Glutamatergic neuron (in vitro differentiated cells): ENCODE measurements around the gene TGM1. TPM values are rescaled to one million over a fixed set of nuclear protein-coding genes. Genes with fewer than 3 reads are reported as not detected.

ENCODE experiments used
- DNase-seq: peaks from one replicate; pipeline ENCODE4 v3.0.0; 2022
- H3K27ac Mint-ChIP-seq: one replicate; pipeline ENCODE4 v1.8.0; 2020; ENCODE audit warnings: mild to moderate bottlenecking, mixed read lengths, inconsistent platforms; ENCODE audit not compliant: unreplicated experiment
- H3K27me3 Mint-ChIP-seq: one replicate; pipeline ENCODE4 v1.8.0; 2020; ENCODE audit warnings: mild to moderate bottlenecking, moderate library complexity, mixed read lengths, inconsistent platforms; ENCODE audit not compliant: unreplicated experiment
- H3K36me3 Mint-ChIP-seq: one replicate; pipeline ENCODE4 v1.8.0; 2020; ENCODE audit warnings: mild to moderate bottlenecking, mixed read lengths, inconsistent platforms; ENCODE audit not compliant: unreplicated experiment
- H3K4me1 Mint-ChIP-seq: one replicate; pipeline ENCODE4 v1.8.0; 2020; ENCODE audit warnings: mild to moderate bottlenecking, low read depth, mixed read lengths, inconsistent platforms; ENCODE audit not compliant: unreplicated experiment
- H3K4me3 Mint-ChIP-seq: one replicate; pipeline ENCODE4 v1.8.0; 2020; ENCODE audit warnings: mild to moderate bottlenecking, mixed read lengths, inconsistent platforms; ENCODE audit not compliant: unreplicated experiment
- H3K9me3 Mint-ChIP-seq: one replicate; pipeline ENCODE4 v1.8.0; 2020; ENCODE audit warnings: mild to moderate bottlenecking, moderate library complexity, mixed read lengths, inconsistent platforms; ENCODE audit not compliant: unreplicated experiment
- total RNA-seq: library from RNA; stranded (reverse); fragmentation: NEBNext Ultra II Directional; extraction: Animal tissue kit (Norgen Biotek cat#: 25700); gene quantifications from one replicate; pipeline ENCODE4 v1.2.1, GENCODE V29; 2021; ENCODE audit not compliant: unreplicated experiment
- TF ChIP-seq, protein P1 (sequence below): fragments of 200-600 bp; sonication (generic); IDR thresholded peaks from one replicate; pipeline ENCODE4 v1.5.0; 2021; ENCODE audit not compliant: partially characterized antibody, unreplicated experiment

Gene TGM1
- total RNA-seq, 1 donor from 2014 or later, result 4.2 TPM

DNA sequence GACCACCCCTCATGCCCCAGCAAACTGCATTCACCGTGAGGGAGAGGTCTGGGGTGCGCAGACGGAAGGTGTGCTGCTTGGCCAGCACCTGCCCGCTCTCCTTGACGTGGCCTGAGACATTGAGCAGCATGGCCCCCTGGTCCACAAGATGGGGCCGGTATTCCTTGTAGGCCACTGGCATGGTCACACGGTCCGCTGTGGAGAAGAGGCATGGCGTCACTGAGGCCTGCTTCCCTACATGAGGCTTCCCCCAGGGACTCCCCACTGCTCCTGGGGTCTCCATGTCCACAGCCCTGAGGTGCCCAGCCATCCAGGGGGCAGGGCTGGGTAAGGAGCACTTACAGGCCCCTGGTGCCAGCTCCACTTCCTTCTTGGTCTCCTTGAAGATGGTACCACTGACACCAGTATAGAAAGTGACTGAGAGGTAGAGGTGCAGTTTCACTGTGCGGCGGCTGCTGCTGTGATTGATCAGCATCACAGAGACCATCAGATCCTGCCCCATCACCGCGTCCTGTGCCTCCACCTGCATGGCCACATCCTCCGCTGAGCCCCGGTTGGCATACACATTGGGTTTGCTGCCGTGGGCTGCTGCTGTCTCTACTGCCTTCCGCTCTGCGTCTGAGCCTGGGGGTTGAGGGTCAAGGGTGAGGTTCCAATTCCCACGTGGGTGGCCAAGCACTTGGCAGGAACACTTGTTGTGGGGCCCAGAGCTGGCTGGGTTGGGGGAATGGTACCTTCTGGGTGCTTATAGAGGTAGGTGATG is 8.2 kb downstream of the TGM1 start:
- Mint-ChIP-seq H3K27ac (no peak overlapping the region), H3K4me3 (no peak overlapping the region), H3K4me1 (peaks cover 6% of the 10 kb centered on the region), H3K9me3 (peaks cover 2% of the 10 kb centered on the region), H3K36me3 (no peaks in the 10 kb centered on the region), H3K27me3 (peaks cover 7% of the 10 kb centered on the region)
- TF ChIP-seq, protein P1, sequence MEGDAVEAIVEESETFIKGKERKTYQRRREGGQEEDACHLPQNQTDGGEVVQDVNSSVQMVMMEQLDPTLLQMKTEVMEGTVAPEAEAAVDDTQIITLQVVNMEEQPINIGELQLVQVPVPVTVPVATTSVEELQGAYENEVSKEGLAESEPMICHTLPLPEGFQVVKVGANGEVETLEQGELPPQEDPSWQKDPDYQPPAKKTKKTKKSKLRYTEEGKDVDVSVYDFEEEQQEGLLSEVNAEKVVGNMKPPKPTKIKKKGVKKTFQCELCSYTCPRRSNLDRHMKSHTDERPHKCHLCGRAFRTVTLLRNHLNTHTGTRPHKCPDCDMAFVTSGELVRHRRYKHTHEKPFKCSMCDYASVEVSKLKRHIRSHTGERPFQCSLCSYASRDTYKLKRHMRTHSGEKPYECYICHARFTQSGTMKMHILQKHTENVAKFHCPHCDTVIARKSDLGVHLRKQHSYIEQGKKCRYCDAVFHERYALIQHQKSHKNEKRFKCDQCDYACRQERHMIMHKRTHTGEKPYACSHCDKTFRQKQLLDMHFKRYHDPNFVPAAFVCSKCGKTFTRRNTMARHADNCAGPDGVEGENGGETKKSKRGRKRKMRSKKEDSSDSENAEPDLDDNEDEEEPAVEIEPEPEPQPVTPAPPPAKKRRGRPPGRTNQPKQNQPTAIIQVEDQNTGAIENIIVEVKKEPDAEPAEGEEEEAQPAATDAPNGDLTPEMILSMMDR, result no peak
- DNase-seq, result no peak

DNA sequence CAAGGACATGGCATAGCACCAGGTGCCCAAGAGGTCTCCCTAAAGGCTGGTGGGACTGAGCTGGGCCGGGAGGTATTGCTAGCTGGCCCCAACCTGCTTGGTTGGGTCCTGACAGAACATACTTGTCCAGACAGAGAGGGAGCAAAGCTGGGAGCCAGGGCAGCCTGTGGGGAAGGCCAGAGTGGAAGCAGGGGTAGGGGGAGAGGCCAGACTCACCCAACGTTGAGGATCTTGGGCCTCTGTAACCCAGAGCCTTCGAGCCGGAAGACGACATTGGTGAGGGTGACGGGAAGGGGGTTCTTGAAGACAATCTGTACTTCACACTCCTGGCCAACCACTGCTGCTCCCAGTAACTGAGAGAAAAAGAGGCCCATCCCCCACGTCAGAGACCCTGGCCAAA is 9.0 kb downstream of the TGM1 start:
- DNase-seq, result no peak
- no peak overlapping the region for H3K27ac Mint-ChIP-seq

DNA sequence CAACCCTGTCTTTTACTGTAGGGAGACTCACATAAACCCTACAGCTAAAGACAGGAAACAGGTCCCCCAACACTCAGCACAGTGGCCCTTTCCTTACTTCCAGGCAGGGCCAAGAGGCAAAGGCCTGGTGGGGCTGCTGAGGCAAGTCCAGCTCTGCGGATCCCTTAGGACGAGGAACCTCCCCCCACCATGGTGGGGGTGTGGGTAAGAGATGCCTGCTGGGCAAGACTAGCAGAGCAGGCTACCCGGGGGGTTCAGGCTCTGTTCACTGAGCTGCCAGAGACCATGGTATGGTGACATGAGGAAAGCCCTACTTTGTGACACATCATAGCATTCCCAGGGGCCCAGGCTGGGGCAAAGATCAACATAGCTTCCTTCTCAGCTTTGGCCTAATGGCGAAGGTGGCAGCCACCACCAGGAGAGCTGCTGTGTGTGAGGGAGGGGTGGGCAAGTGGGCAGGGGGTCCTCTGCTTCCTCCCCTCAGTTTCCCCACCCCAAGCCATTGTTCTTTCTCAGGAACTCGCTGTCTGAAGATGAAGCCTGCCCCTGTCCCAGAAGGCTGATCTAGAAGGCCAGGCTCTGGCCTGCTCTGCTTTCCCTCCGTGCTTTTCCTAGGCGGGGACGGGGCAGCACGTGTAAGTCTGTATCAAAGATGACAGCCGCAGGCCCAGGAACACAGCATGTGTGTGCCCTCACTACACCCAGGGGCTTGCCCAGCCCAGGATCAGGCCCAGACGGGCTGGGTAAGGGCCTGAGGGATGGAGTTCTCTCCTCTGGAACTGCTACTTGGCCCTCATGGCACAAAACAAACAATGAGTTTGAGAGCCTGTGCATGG is 10.5 kb downstream of the TGM1 start:
- H3K27ac Mint-ChIP-seq, result no peak overlapping the region
- peaks cover 4% of the 10 kb centered on the region for H3K9me3 Mint-ChIP-seq
- H3K27me3 Mint-ChIP-seq, result peaks cover 9% of the 10 kb centered on the region
- no peak overlapping the region for H3K4me3 Mint-ChIP-seq
- peaks cover 9% of the 10 kb centered on the region for H3K4me1 Mint-ChIP-seq
- no peaks in the 10 kb centered on the region for H3K36me3 Mint-ChIP-seq
- DNase-seq, result no peak
- TF ChIP-seq, protein P1, result no peak

More for the DNA sequence above, 9.0 kb downstream of the TGM1 start:
- TF ChIP-seq, protein P1, result no peak
- Mint-ChIP-seq H3K27me3 (peaks cover 7% of the 10 kb centered on the region), H3K4me1 (peaks cover 9% of the 10 kb centered on the region), H3K4me3 (no peak overlapping the region), H3K36me3 (no peaks in the 10 kb centered on the region), H3K9me3 (peaks cover 4% of the 10 kb centered on the region)

DNA sequence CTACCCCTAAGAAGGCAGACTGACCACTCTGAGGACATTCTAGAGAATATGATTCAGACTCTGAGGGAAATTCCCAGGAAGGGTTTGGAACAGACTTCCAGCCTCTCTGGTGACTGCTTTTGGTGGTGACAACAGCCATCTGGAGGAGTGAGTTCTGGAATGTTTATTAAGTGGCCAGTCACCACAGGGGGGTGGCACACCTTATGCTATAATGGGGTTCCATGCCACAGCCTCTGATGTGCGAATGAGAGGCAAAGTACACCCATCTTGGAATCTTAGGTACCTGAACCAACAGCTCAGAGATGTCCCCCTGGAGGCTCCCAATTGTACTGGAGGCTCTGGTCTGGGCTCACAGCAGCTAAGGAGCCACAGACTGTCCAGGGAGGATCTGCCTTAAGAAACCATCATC is 11.1 kb downstream of the TGM1 start:
- TF ChIP-seq, protein P1, result no peak
- Mint-ChIP-seq H3K36me3 (no peaks in the 10 kb centered on the region), H3K27me3 (peaks cover 9% of the 10 kb centered on the region), H3K4me3 (no peak overlapping the region), H3K27ac (no peak overlapping the region), H3K9me3 (peaks cover 4% of the 10 kb centered on the region), H3K4me1 (peaks cover 9% of the 10 kb centered on the region)
- no peak for DNase-seq

DNA sequence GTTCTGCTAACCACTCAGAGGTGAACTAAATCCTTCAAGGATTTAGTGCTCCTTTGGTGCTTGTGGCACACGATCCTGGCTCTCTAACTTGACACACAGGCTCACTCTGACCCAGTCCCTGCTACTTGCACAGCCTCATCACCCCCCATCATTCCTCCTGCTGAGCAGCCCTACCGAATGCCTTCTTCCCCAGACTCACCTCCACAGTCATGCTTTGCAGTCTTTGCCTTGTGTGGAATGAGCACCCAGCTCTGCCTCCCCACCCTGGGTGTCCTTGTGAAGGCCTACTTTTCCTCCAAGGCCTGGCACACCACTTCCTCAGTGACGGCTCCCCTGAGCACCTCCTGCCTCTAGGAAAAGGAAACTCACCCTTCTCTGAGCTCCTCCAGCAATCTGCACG is 12.6 kb downstream of the TGM1 start:
- Mint-ChIP-seq H3K4me3 (no peak overlapping the region), H3K27me3 (peaks cover 5% of the 10 kb centered on the region), H3K9me3 (peaks cover 4% of the 10 kb centered on the region), H3K27ac (no peak overlapping the region), H3K36me3 (no peaks in the 10 kb centered on the region), H3K4me1 (peaks cover 9% of the 10 kb centered on the region)
- no peak for DNase-seq
- TF ChIP-seq, protein P1, result no peak
